ENCODE data around the gene ACTL6B. TPM values are rescaled to one million over a fixed set of nuclear protein-coding genes. Genes with fewer than 3 reads are reported as not detected.
A peak's percentile ranks its signal among the peaks of the same experiment; 100 is the strongest.

ACTL6B gene
- total and polyA plus RNA-seq, 8 donors, result 0.23 to 7.7 (median 0.62) TPM

DNA sequence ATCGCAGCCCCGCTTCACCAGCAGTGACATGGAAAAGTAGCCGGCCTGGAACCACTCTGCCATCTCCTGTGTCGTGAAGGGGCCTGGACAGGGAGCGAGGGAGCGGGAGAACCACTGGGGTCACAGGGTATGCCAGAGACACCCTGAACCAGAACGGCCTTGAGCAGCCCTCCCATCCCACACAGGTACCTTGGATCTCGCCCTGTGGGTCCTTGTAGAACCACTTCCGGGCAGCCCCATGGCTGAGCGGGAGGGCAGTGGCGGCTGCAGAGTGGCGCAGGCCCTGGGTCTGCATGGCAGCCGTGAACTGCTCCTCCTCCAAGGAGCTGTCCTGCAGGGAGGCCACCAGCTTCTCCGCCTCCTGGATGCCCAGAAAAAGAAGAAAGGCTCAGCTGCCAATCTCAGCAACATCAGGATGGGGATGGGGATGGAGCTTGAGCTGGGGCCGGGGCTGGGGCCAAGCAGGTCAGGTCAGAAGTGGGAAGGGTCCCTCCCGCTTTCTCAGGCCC is 28.3 kb upstream of the ACTL6B start:
- H3K4me1 ChIP-seq, result no peaks in the 10 kb centered on the region
- 95 to 96% methylated on average over 15 to 16 of the region's 16 CpGs for WGBS, 2 donors
- peak in 1 of 6 donors; percentile 53 for DNase-seq
- no peaks in the 10 kb centered on the region for H3K27me3 ChIP-seq
- intact Hi-C loops (cut with DNase I), result loop anchor here in 2 of 3 donors (5.0 to 10.0 kb wide), 3 partner anchors 120 to 220 kb away; partner anchors contain the start of gene SPACDR (in 1 of the 2)
- TF ChIP-seq, protein P1, sequence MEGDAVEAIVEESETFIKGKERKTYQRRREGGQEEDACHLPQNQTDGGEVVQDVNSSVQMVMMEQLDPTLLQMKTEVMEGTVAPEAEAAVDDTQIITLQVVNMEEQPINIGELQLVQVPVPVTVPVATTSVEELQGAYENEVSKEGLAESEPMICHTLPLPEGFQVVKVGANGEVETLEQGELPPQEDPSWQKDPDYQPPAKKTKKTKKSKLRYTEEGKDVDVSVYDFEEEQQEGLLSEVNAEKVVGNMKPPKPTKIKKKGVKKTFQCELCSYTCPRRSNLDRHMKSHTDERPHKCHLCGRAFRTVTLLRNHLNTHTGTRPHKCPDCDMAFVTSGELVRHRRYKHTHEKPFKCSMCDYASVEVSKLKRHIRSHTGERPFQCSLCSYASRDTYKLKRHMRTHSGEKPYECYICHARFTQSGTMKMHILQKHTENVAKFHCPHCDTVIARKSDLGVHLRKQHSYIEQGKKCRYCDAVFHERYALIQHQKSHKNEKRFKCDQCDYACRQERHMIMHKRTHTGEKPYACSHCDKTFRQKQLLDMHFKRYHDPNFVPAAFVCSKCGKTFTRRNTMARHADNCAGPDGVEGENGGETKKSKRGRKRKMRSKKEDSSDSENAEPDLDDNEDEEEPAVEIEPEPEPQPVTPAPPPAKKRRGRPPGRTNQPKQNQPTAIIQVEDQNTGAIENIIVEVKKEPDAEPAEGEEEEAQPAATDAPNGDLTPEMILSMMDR (IDR thresholded peaks at IDR 0.05), result no peak
- H3K9me3 ChIP-seq, result no peaks in the 10 kb centered on the region
- H3K36me3 ChIP-seq, result peaks cover 0 to 71% (median 51%) of the 10 kb centered on the region in 3 donors
- no peak overlapping the region for H3K27ac ChIP-seq
- H3K4me3 ChIP-seq, result no peak overlapping the region
- ATAC-seq, result no peak
- no peak for FAIRE-seq

DNA sequence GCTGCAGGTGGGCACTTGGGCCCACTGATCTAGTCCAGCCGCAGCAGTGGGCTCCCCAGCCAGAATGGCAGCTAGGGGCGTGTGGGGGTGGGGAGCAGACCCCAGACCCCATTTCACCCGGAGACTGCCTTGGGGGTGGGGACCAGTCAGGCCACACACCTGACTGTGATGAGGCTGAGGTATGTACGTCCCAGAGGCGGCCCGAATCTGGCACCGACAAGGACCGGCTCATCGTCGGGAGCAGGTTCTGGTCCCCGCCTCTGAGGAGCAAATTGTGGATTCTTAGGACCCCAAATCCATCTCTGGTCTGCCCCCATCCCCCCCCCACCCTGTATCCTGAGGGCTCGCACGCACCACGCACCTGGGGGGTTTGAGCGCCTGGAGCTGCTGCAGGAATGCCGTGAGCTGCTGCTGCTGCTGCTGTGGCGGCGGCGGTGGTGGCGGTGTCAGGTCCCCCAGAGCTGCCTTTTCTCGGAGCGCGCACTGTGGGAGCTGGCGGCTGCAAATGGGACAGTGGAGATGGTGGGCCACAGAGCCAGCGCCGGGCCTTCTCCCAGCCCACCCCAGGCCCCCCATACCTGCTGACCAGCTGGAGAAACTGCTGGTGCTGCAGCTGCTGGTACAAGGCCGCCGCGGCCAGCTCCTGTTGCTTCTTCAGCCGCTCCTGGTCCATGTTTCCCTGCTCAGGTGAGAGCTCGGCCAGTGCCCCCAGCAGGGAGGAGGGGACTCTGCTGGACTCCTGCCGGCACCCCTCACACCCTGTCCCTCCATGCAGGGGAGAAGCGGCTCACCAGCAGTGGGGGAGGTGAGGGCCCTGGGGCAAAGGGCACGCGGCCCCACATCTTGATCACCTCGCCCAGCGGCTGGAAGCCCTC is 27.6 kb upstream of the ACTL6B start:
- Histone ChIP-seq H3K27ac (no peak overlapping the region), H3K4me3 (no peak overlapping the region), H3K9me3 (no peaks in the 10 kb centered on the region), H3K4me1 (no peaks in the 10 kb centered on the region), H3K36me3 (peaks cover 0 to 71% (median 51%) of the 10 kb centered on the region in 3 donors), H3K27me3 (no peaks in the 10 kb centered on the region)
- FAIRE-seq (no peak), ATAC-seq (no peak), DNase-seq (peak in 2 of 6 donors; percentile 50 to 72)
- TF ChIP-seq, protein P1 (IDR thresholded peaks at IDR 0.05), result no peak
- 93 to 97% methylated on average over 33 to 37 of the region's 37 CpGs for WGBS, 2 donors
- intact Hi-C loops (cut with DNase I), result loop anchor here in 2 of 3 donors (5.0 to 10.0 kb wide), 3 partner anchors 119 to 219 kb away; partner anchors contain the start of gene SPACDR (in 1 of the 2)

DNA sequence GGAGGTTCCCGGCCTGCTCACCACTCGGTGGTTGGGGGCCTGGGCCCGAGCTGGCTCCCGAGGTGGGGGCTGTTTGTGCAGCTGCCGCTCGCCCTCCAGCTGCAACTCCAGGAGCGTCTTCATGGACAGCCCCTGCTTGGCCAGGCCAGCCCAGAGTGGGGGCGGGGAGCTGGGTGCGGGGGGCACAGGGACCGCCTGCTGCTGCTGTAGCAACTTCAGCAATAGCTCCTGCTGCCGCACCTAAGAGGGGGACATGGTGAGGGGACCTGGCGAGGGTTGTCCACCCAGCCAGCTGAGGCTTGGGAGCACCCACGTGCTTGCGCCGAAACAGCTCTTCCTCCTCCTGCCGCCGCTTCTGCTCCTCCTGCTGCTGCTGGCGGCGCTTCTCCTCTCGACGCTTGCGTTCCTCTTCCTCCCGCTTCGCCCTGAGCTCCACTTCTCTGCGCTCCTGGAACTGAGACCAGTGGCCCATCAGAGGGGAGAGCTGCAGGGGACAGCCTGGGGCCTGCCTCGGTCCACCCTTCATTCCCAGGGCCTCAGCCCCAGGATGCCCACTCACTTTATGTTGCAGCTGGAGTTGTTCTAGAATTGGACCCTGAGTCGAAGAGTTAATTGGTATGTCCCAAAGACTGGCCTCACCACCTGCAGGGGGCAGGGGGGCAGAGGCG is 26.9 kb upstream of the ACTL6B start:
- peaks cover 3 to 73% (median 55%) of the 10 kb centered on the region in 3 donors for H3K36me3 ChIP-seq
- WGBS, 2 donors, result 87 to 91% methylated on average over 28 of the region's 28 CpGs
- H3K9me3 ChIP-seq, result no peaks in the 10 kb centered on the region
- no peak for FAIRE-seq
- ATAC-seq, result no peak
- H3K27ac ChIP-seq, result no peak overlapping the region
- no peaks in the 10 kb centered on the region for H3K4me1 ChIP-seq
- DNase-seq, result peak in 3 of 6 donors; percentile 16 to 78 (median 53)
- intact Hi-C loops (cut with DNase I), result loop anchor here in 2 of 3 donors (5.0 to 10.0 kb wide), 3 partner anchors 118 to 218 kb away; partner anchors contain the start of gene SPACDR (in 1 of the 2)
- no peaks in the 10 kb centered on the region for H3K27me3 ChIP-seq
- TF ChIP-seq, protein P1 (IDR thresholded peaks at IDR 0.05), result no peak
- no peak overlapping the region for H3K4me3 ChIP-seq

DNA sequence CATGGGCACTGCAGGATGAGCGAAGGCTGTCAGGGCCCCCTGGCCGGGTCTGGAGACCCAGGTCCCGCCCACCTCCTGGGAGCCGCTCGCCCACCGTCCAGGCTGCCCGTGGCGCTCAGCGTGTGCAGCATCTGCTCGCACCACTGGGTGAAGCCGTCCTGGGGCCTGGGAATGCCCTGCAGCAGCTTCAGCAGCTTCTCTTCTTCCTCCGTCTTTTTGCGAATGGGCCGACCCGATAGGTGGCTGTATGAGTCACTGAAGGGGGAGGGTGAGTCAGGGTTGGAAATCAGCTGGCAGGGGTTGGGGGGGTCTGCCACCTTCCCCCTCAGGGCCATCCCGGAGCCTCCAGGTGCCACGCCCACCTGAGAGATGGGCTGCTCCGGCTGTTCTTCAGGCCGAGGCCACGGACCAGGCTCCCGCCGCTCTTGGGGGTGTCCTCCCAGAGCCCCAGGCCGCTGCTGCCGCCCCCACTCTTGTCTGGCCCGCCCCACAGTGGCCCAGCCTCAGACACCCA is 26.0 kb upstream of the ACTL6B start:
- Histone ChIP-seq H3K27me3 (no peaks in the 10 kb centered on the region), H3K4me1 (no peaks in the 10 kb centered on the region), H3K36me3 (peaks cover 3 to 73% (median 53%) of the 10 kb centered on the region in 3 donors), H3K9me3 (no peaks in the 10 kb centered on the region), H3K4me3 (no peak overlapping the region), H3K27ac (no peak overlapping the region)
- 89 to 91% methylated on average over 23 to 25 of the region's 25 CpGs for WGBS, 2 donors
- DNase-seq (peak in 5 of 6 donors; percentile 17 to 78 (median 46)), ATAC-seq (no peak), FAIRE-seq (no peak)
- TF ChIP-seq, protein P1 (IDR thresholded peaks at IDR 0.05), result no peak
- intact Hi-C loops (cut with DNase I), result loop anchor here in 2 of 3 donors (5.0 to 10.0 kb wide), 3 partner anchors 117 to 217 kb away; partner anchors contain the start of gene SPACDR (in 1 of the 2)
